Omental fat pad (tissue), 4 donors: ENCODE results near the gene GLOD5. TPM values are rescaled to one million over a fixed set of nuclear protein-coding genes. Genes with fewer than 3 reads are reported as not detected.

Experiments used
- ATAC-seq: fragments of 150-250 bp; one replicate; pipeline ENCODE4 v1.9.1; 2016; ENCODE audit warnings: mild to moderate bottlenecking, moderate library complexity; ENCODE audit not compliant: low FRiP score
- DNase-seq: peaks from one replicate; pipeline ENCODE4 v3.0.0-alpha.2; 2019; ENCODE audit warnings: low spot score
- CTCF ChIP-seq, 3 donors: fragments of 450-650 bp; IDR thresholded peaks; one replicate each; pipeline ENCODE4 v1.5.1; 2016 to 2017; ENCODE audit warnings: antibody characterized with exemption in 3 of 3, mild to moderate bottlenecking in 3 of 3, moderate library complexity in 2 of 3
- total RNA-seq, 4 donors: library from RNA; depleted of rRNA; stranded (reverse); fragments of >200 nt; gene quantifications; one replicate each; pipeline ENCODE4 v1.1.0, GENCODE V29; 2016

The GLOD5 gene
- total RNA-seq, 4 donors from 2014 or later = not detected

- peak; percentile 51 for DNase-seq
- peak; percentile 98 for ATAC-seq
- TF ChIP-seq CTCF (IDR thresholded peaks at IDR 0.05) = no peak
These were observed 24.2 kb upstream of the GLOD5 start for GRCh38 chrX:48737213-48737938.

- no peak for TF ChIP-seq CTCF (IDR thresholded peaks at IDR 0.05)
- no peak for ATAC-seq
- no peak for DNase-seq
These were observed 23.6 kb upstream of the GLOD5 start for GRCh38 chrX:48737940-48738339.

- ATAC-seq (no peak), DNase-seq (no peak)
- TF ChIP-seq CTCF (IDR thresholded peaks at IDR 0.05) = no peak
These were observed 19.7 kb upstream of the GLOD5 start for GRCh38 chrX:48741834-48742233.

GRCh38 chrX:48745222-48745621, 16.3 kb upstream of the GLOD5 start:
- TF ChIP-seq CTCF (IDR thresholded peaks at IDR 0.05) = no peak
- DNase-seq (no peak), ATAC-seq (no peak)

GRCh38 chrX:48747415-48748016, 14.0 kb upstream of the GLOD5 start:
- no peak for DNase-seq
- no peak for ATAC-seq

GRCh38 chrX:48749182-48749581, 12.4 kb upstream of the GLOD5 start:
- no peak for ATAC-seq
- TF ChIP-seq CTCF (IDR thresholded peaks at IDR 0.05) = no peak
- no peak for DNase-seq

More at GRCh38 chrX:48747415-48748016, 14.0 kb upstream of the GLOD5 start:
- no peak for TF ChIP-seq CTCF (IDR thresholded peaks at IDR 0.05)

GRCh38 chrX:48751343-48751742, 10.2 kb upstream of the GLOD5 start:
- no peak for DNase-seq
- ATAC-seq = no peak
- TF ChIP-seq CTCF (IDR thresholded peaks at IDR 0.05) = no peak
